IMR-90 (cell line): ENCODE measurements around the gene PAGE2.

Experiments used
- CEBPB ChIP-seq: IDR thresholded peaks from 2 replicates; pipeline ENCODE4 v1.6.1; 2012; ENCODE audit warnings: low read depth, low read length, improper control_type of control experiment
- CHD1 ChIP-seq: IDR thresholded peaks from 2 replicates; pipeline ENCODE4 v1.6.1; 2012; ENCODE audit warnings: low read depth, low read length, improper control_type of control experiment
- CTCF ChIP-seq: conservative IDR thresholded peaks from 2 replicates; pipeline ENCODE4 v1.5.1; 2012; ENCODE audit warnings: mild to moderate bottlenecking, low read depth, low read length, improper control_type of control experiment
- MAFK ChIP-seq: IDR thresholded peaks from 2 replicates; pipeline ENCODE4 v1.6.1; 2012; ENCODE audit warnings: low read depth, low read length, improper control_type of control experiment
- MXI1 ChIP-seq: IDR thresholded peaks from 2 replicates; pipeline ENCODE4 v1.6.1; 2012; ENCODE audit warnings: low read depth, mild to moderate bottlenecking, low read length, moderate library complexity, borderline replicate concordance
- POLR2A ChIP-seq: IDR thresholded peaks from 2 replicates; pipeline ENCODE4 v1.6.1; 2012; ENCODE audit warnings: mild to moderate bottlenecking, low read depth, low read length
- RAD21 ChIP-seq: IDR thresholded peaks from 2 replicates; pipeline ENCODE4 v1.6.1; 2012; ENCODE audit warnings: low read length, improper control_type of control experiment
- RCOR1 ChIP-seq: IDR thresholded peaks from 2 replicates; pipeline ENCODE4 v1.6.1; 2012; ENCODE audit warnings: mild to moderate bottlenecking, low read length, improper control_type of control experiment; ENCODE audit not compliant: insufficient replicate concordance
- RFX5 ChIP-seq: IDR thresholded peaks from 2 replicates; pipeline ENCODE4 v1.8.0; 2012; ENCODE audit warnings: low read depth, mild to moderate bottlenecking, low read length, moderate library complexity
- SMC3 ChIP-seq: fragments of 150-350 bp; IDR thresholded peaks from 2 replicates; pipeline ENCODE4 v1.6.1; 2016; ENCODE audit warnings: low read depth, mild to moderate bottlenecking, antibody characterized with exemption, low read length, moderate library complexity

GRCh38 chrX:55074851-55075467, 13.9 kb upstream of the PAGE2 start, which contains the start of gene PAGE2B:
- TF ChIP-seq CTCF (no peak), SMC3 (no peak), MAFK (no peak), RAD21 (no peak), CEBPB (no peak), RCOR1 (no peak), POLR2A (no peak), CHD1 (no peak), RFX5 (no peak), MXI1 (no peak)
